ENCODE results near the gene AATK.

DNA sequence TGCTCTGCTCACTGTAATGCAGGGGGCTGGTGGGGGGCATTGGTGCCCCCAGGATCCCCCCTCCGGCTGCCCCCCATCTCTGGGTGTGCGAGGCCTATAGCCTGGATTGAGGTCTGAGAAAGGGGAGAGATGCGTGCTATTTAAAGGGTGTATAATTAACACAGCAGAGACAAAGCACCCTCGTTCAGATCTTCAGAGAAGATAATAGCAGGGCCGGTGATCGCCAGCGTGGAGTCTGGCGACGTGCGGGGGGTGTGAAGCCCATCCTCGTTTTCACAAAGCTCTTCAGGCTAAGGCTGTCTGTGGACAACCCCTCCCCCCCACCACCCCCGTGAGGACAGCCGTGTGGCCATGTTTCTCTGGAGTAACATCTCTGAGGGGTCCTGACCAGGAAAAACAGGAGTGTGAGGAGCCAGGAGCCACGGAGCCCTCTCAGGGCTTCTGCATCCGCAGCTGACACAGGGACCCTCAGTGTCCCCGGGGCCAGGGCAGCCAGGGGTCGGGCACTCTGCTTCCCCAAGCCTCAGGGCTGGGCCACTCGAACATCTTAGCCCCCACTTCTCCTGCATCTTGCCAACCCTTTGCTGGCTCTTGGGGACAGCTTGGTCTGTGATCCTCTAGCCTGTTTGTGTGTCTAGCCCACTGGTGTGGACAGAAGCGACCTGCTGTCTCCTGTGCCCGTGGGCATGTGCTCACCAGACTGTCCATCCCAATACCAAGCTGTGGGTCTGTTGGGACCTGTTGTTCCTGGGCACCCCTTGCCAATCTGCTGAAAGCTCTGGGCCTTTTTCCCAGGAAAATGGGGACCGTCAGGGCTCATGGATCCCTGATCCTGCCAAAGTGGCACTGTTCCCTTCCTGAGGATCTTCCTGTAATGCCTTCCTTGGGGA, 72.2 kb downstream of the AATK start:
- no peak for TF ChIP-seq ZNF274 (IDR thresholded peaks at IDR 0.05; ENCODE audit: low read depth, low read length)
- no peak for TF ChIP-seq SUZ12 (IDR thresholded peaks at IDR 0.05; ENCODE audit: extremely low read depth, insufficient read depth, insufficient read length)

Measured in NT2/D1 (cell line).